PC-9 (cell line): Measurements from ENCODE around the gene HBB. TPM values are rescaled to one million over a fixed set of nuclear protein-coding genes. Genes with fewer than 3 reads are reported as not detected.

Experiments
- BruUV-seq: library from RNA; stranded (reverse); fragments of 400-500 nt; replicated peaks from 2 replicates; lab custom pipeline; 2021; lab: Mats Ljungman, UMichigan
- CTCF ChIA-PET: fragments of 300-600 bp; sonication (Branson Sonifier 250); formaldehyde crosslinking; loops from one replicate; lab custom pipeline; 2022; ENCODE audit warnings: antibody characterized with exemption; lab: Charles Lee
- POLR2A ChIA-PET: fragments of 300-600 bp; sonication (Branson Sonifier 250); formaldehyde crosslinking; loops from one replicate; lab custom pipeline; 2022; ENCODE audit warnings: antibody characterized with exemption; ENCODE audit not compliant: unreplicated experiment; lab: Charles Lee
- DNase-seq, 2 experiments: peaks; one replicate each; pipeline versions ENCODE4 v3.0.0 to v3.0.0-alpha.2; 2015 to 2022; ENCODE audit warnings: mixed read lengths in 1 of 2
- H2AFZ ChIP-seq: fragments of 200-600 bp; sonication (generic); 2 replicates; pipeline ENCODE4 v1.8.1; 2017; ENCODE audit warnings: antibody characterized with exemption
- H3F3A ChIP-seq: fragments of 200-600 bp; sonication (generic); 2 replicates; pipeline ENCODE4 v1.8.1; 2017; ENCODE audit warnings: antibody characterized with exemption, mild to moderate bottlenecking, low read depth; ENCODE audit not compliant: insufficient read depth
- H3K27ac ChIP-seq: fragments of 200-600 bp; sonication (generic); 2 replicates; pipeline ENCODE4 v1.6.1; 2016; ENCODE audit warnings: mixed run types
- H3K27me3 ChIP-seq: fragments of 200-600 bp; sonication (generic); 2 replicates; pipeline ENCODE4 v1.6.1; 2016; ENCODE audit warnings: low read depth, mixed run types; ENCODE audit not compliant: insufficient read depth
- H3K36me3 ChIP-seq: fragments of 200-600 bp; sonication (generic); 2 replicates; pipeline ENCODE4 v1.6.1; 2016; ENCODE audit warnings: low read depth, mixed run types
- H3K4me1 ChIP-seq: fragments of 200-600 bp; sonication (generic); replicated peaks from 2 replicates; pipeline ENCODE4 v1.6.1; 2016; ENCODE audit warnings: mixed run types; ENCODE audit not compliant: insufficient read depth
- H3K4me2 ChIP-seq: fragments of 200-600 bp; sonication (generic); 2 replicates; pipeline ENCODE4 v1.6.1; 2017; ENCODE audit warnings: mixed run types
- H3K4me3 ChIP-seq: fragments of 200-600 bp; sonication (generic); 2 replicates; pipeline ENCODE4 v1.6.1; 2016; ENCODE audit warnings: mixed run types
- H3K79me2 ChIP-seq: fragments of 200-600 bp; sonication (generic); 2 replicates; pipeline ENCODE4 v1.6.1; 2017; ENCODE audit warnings: low read depth, mixed run types
- H3K9me2 ChIP-seq: fragments of 200-600 bp; sonication (generic); 2 replicates; pipeline ENCODE4 v1.8.1; 2017; ENCODE audit warnings: mild to moderate bottlenecking; ENCODE audit not compliant: insufficient read depth
- H3K9me3 ChIP-seq: fragments of 200-600 bp; sonication (generic); 2 replicates; pipeline ENCODE4 v1.8.1; 2016; ENCODE audit warnings: low read depth; ENCODE audit not compliant: insufficient read depth
- H4K20me1 ChIP-seq: fragments of 200-600 bp; sonication (generic); 2 replicates; pipeline ENCODE4 v1.8.1; 2017; ENCODE audit not compliant: insufficient read depth
- EZH2 ChIP-seq: fragments of 200-600 bp; sonication (generic); IDR thresholded peaks from 2 replicates; pipeline ENCODE4 v1.8.0; 2017; ENCODE audit warnings: antibody characterized with exemption, low read depth
- intact Hi-C: fragments of 100-400 bp; cut with micrococcal nuclease; formaldehyde crosslinking; loops from one replicate; pipeline ENCODE4 v1.10.0; 2022; ENCODE audit not compliant: unreplicated experiment
- total RNA-seq: library from RNA; stranded (reverse); gene quantifications from 2 replicates; pipeline ENCODE4 v1.2.3, GENCODE V29; 2021
- TF ChIP-seq, protein P1 (sequence below): fragments of 200-600 bp; sonication (generic); conservative IDR thresholded peaks from 2 replicates; pipeline ENCODE4 v1.6.1; 2017; ENCODE audit warnings: mixed run types, antibody characterized with exemption, mild to moderate bottlenecking, moderate library complexity

The HBB gene
- total RNA-seq, 1 experiment from 2014 or later: not detected

DNA sequence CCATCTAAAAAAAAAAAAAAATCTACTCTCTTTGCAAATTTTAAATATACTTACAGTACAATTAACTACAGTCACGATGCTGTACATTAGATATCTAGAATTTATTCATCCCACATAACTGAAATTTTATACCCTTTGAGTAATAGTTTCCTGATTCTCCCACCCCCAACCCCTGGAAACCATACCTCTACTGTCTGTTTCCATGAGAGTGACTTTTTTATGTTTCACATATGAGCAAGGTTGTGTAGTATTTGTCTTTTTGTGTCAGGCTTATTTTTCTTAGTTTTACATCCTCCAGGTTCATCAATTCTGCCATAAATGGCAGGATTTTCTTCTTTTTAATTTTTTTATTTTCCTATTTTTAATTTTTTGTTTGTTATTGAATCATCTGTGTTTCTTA, 3.2 kb downstream of the HBB start:
- H3K9me3 ChIP-seq: no peaks in the 10 kb centered on the region
- CTCF ChIA-PET: no interaction called here
- no peak for TF ChIP-seq EZH2
- TF ChIP-seq, protein P1, sequence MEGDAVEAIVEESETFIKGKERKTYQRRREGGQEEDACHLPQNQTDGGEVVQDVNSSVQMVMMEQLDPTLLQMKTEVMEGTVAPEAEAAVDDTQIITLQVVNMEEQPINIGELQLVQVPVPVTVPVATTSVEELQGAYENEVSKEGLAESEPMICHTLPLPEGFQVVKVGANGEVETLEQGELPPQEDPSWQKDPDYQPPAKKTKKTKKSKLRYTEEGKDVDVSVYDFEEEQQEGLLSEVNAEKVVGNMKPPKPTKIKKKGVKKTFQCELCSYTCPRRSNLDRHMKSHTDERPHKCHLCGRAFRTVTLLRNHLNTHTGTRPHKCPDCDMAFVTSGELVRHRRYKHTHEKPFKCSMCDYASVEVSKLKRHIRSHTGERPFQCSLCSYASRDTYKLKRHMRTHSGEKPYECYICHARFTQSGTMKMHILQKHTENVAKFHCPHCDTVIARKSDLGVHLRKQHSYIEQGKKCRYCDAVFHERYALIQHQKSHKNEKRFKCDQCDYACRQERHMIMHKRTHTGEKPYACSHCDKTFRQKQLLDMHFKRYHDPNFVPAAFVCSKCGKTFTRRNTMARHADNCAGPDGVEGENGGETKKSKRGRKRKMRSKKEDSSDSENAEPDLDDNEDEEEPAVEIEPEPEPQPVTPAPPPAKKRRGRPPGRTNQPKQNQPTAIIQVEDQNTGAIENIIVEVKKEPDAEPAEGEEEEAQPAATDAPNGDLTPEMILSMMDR: no peak

DNA sequence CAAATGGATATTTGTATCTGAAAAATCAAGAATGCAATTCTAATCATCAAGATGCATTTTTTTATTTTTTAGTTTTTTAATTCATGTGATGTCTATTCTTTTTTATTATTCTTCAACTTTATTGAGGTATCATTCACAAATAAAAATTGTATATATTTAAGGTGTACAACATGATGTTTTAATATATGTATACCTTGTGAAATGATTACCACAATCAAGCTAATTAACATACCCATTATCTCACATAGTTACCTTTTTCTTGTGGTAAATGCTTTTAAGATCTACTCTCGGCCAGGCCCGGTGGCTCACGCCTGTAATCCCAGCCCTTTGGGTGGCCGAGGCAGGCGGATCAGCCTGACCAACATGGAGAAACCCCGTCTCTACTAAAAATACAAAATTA, 3.7 kb downstream of the HBB start:
- Histone ChIP-seq H3K4me1 (no peaks in the 10 kb centered on the region), H3K4me3 (no peak overlapping the region), H3K9me2 (no peaks in the 10 kb centered on the region), H3K27me3 (no peaks in the 10 kb centered on the region), H3K27ac (no peak overlapping the region), H3K4me2 (no peak overlapping the region), H3F3A (no peaks in the 10 kb centered on the region), H3K36me3 (no peaks in the 10 kb centered on the region), H4K20me1 (no peaks in the 10 kb centered on the region), H3K79me2 (no peaks in the 10 kb centered on the region), H2AFZ (no peak overlapping the region), H3K9me3 (no peaks in the 10 kb centered on the region)
- no TSS peak for BruUV-seq
- intact Hi-C loops: no loop called here
- DNase-seq: no peak
- CTCF ChIA-PET: no interaction called here
- POLR2A ChIA-PET: no interaction called here
- TF ChIP-seq, protein P1: no peak
- TF ChIP-seq EZH2: no peak

More for the DNA sequence above, 3.2 kb downstream of the HBB start:
- intact Hi-C loops: no loop called here
- Histone ChIP-seq H3K36me3 (no peaks in the 10 kb centered on the region), H4K20me1 (no peaks in the 10 kb centered on the region), H3K27me3 (no peaks in the 10 kb centered on the region), H2AFZ (no peak overlapping the region), H3K27ac (no peak overlapping the region), H3F3A (no peaks in the 10 kb centered on the region), H3K4me2 (no peak overlapping the region), H3K4me3 (no peak overlapping the region), H3K79me2 (no peaks in the 10 kb centered on the region), H3K4me1 (no peaks in the 10 kb centered on the region), H3K9me2 (no peaks in the 10 kb centered on the region)
- POLR2A ChIA-PET: no interaction called here
- DNase-seq: no peak
- no TSS peak for BruUV-seq

DNA sequence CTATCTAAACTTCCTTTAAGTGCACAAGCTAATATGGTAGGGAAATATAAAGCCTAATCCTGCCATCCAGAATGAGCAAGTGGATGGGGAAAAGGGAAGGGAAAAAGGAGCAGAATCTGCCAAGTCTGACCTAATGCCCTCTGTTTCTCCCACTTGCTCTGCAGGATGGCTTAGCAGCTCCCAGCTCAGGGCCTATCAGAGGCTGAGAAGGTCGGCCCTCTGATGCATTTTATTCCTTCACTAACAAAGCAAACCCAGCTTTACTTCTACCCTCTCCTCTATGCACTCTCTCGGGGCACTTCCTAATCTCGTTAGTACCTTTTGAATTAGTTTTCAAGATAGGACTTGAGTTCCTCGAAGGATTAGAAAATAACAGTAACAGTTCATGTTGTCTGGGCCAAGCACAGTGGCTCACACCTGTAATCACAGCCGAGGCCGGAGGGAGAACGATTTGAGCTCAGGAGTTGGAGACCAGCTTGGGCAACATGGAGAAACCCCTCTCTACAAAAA, 16.4 kb downstream of the HBB start:
- Histone ChIP-seq H3K27me3 (no peaks in the 10 kb centered on the region), H3K4me2 (no peak overlapping the region), H3K36me3 (no peaks in the 10 kb centered on the region), H3K4me3 (no peak overlapping the region), H2AFZ (no peak overlapping the region), H3K79me2 (no peaks in the 10 kb centered on the region), H3K27ac (no peak overlapping the region), H3K9me2 (no peaks in the 10 kb centered on the region), H3F3A (no peaks in the 10 kb centered on the region), H3K9me3 (no peaks in the 10 kb centered on the region), H4K20me1 (no peaks in the 10 kb centered on the region), H3K4me1 (no peaks in the 10 kb centered on the region)
- BruUV-seq: no TSS peak
- DNase-seq: no peak
- ChIA-PET CTCF (no interaction called here), POLR2A (no interaction called here)
- TF ChIP-seq, protein P1: no peak
- TF ChIP-seq EZH2: no peak
- intact Hi-C loops: no loop called here
